GM21515 (cell line): ENCODE results near the gene PIP5K1B.

ENCODE experiments used
- ATAC-seq: cut with Tn5 transposase; IDR thresholded peaks from one replicate; pipeline ENCODE4 v1.9.1; 2021; ENCODE audit not compliant: unreplicated experiment

The PIP5K1B gene

DNA sequence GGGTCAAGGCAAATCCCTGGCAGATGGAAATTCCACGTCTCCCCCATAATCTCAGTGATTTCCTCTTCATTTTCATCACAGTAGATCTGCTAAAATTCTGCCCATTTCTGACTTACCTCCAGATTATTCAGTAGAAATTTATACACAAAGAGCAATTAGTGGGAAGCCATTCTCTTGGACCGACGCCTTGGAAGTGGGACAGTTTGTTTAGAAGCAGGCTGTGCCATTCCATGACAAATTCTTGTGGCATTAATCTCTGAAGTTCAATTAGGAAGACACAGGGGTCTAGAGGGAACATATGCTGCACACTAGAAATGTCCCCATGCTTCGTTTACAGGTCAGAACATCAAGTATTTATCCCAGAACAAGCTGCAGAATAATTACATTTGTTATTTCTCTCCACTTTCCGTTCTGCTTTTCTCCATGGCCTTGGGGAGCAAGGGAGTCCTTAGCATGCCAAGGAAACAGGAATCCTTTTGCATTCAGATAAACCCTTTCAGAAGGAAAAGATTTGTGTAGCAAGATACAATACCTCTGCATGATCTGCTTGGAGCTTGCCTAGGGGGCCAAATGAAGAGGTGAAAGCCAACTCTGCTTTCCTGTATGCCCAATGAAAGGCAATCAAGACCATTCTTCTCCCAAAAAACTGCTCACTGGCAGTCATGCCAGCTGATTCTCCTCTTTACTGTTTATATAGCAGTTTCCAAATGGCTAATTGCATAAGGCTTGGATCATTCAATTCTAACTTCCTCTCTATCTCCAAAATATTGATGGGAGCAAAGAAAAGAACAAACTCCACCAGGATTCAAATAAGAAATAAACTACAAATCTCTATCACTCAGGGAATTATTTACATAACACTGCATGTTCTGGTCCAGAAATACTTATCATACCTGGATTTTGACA is 311.4 kb downstream of the PIP5K1B start:
- ATAC-seq = no peak

DNA sequence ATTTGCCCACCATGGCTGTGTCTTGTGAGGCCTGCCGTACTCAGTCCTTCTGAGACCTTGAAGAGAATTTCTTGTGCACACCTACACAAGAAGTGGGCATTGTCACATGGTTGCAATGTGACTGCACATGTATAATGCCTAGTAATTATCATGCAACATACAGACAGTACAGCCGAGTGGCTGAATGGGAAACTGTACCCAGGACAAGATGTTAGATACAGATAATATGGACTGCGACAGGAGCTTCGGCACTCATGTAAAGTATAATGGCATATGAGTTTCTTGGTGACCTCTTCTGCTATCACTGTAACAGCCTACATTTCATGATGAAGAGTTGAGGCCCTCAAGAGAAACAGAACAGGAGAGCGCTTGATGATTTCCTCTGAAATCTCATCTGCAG is 313.7 kb downstream of the PIP5K1B start:
- ATAC-seq = no peak

DNA sequence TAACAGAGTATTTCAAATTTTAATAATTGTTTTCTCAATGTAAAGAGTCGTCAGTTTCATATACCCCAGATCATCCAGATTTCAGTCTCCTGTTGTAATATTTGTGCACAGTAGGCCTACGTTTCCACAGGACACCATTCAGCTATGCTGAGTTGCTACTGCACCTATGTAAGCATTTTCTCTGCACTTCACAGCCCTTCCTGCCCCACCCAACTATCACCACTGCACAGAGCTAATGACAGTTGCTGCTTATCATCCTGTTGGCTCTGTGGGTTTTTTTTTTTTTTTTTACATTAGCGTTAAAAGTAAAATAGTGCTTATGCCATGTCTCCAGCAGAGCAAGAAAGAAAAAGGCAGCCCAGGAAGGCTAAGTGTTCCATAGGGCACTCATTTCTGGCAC is 314.8 kb downstream of the PIP5K1B start:
- ATAC-seq = no peak

DNA sequence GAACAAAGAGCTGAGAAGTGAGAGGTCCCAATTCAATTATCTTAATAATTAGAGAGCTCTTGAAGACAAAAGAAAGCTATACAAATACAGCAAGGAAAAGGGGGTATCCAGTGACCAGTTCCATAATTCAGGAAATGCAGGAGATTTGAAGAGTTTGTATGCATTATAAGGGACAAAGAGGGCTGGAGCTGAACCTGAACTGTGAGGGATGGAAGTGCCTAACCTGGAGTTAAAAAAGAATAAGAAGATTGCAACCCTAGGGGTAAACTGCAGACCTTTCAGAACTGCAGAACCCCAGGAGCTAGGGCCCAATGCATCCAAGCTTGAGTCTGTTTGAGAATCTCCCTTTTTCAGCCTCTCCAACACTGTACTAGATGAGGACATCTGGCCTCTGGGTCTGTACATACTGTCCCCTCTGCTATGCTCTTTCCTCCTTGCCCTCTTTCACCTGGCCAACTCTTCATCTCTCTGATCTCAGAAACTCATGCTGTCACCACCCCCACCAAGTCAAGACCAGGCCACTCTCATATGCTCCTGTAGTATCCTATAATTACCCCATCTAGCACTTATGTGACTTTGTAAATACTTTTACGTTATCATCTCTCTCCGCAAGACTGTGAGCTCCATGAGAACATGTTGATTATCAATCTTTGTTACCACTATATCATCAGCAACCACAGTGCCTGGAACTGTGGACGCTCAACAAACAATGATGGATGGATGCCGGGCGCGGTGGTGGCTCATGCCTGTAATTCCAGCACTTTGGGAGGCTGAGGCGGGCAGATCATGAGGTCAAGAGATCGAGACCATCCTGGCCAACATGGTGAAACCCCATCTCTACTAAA is 315.5 kb downstream of the PIP5K1B start:
- ATAC-seq = no peak

DNA sequence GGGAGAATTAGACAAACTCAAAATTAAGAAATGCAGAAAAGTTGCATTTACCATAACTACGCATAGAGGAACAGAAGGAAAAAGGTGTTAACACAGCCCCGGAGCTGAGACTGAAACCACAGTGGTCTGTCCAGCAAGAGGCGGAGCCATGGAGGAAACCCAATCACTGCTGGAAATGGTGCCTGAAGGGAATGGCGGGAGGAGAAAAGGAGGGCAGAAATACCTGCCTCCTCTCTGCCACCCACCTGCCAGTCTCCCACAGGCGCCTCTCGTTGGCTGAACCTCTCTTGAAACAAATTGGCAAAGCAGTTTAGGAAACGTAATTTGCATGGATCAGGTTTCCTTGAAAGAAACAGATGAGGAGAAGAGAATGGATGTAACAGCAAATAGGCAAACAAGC is 318.6 kb downstream of the PIP5K1B start:
- no peak for ATAC-seq

DNA sequence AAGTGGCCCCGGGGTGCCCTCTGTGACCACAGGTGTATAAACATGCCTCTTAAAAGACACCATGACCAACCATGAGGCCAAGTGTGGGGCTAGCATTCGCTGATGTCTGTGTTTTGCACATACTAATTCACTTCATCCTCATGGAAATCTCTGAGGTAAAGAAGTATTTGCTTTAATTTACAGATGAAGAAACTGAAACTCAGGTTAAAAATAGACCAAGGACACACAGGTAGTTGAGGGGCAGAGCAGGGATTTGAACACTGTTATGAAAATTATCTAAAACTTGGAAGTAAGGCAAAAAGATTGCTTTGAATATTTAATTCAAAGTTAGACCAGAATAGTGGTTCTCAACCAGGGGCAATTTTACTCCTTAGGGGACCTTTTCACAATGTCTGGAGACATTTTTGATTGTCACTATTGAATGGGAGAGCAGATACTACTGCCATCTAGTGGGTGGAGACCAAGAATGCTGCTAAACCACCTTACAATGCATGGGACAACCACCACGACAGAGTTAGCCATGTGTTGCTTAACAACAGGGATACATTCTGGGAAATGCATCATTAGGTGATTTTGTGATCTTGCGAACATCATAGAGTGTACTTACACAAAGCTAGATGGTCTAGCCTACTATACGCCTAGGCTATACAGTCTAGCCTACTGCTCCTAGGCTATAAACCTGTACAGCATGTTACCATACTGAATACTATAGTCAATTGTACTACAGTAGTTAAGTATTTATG is 322.5 kb downstream of the PIP5K1B start:
- peak; percentile 75 for ATAC-seq

DNA sequence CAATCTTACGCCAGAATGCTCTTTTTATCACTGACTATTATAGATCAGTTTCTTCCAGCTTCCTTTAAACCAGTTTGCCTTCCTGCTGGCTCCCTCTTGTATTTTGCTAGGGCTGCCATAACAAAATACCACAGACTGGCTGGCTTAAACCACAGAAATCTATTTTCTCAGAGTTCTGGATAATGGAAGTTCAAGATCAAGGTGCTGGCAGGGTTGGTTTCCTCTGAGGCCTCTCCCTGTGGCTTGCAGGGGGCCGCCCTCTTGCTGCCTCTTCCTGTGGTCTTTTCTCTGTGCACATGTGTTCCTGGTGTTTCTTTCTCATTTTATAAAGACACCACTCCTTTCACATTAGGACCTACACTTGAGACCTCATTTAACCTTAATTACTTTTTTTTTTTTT is 323.7 kb downstream of the PIP5K1B start:
- ATAC-seq = no peak

DNA sequence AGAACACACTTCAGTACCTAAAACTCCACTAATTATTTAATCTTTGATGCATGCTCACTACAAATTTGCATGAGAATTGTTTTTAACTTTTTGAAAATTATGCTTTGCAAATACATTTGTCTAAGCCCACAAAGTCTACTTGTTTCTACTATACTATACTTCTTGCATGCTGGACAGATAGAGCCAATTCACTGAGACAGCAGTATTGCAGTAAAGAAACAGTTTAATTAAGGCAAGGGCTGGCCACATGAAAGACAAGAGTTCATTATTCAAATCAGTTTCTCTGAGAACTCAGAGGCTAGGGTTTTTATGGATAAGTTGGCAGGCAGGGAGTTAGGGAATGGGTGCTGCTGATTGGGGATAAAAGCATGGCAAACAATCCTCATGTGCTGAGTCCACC is 324.5 kb downstream of the PIP5K1B start:
- ATAC-seq = no peak

DNA sequence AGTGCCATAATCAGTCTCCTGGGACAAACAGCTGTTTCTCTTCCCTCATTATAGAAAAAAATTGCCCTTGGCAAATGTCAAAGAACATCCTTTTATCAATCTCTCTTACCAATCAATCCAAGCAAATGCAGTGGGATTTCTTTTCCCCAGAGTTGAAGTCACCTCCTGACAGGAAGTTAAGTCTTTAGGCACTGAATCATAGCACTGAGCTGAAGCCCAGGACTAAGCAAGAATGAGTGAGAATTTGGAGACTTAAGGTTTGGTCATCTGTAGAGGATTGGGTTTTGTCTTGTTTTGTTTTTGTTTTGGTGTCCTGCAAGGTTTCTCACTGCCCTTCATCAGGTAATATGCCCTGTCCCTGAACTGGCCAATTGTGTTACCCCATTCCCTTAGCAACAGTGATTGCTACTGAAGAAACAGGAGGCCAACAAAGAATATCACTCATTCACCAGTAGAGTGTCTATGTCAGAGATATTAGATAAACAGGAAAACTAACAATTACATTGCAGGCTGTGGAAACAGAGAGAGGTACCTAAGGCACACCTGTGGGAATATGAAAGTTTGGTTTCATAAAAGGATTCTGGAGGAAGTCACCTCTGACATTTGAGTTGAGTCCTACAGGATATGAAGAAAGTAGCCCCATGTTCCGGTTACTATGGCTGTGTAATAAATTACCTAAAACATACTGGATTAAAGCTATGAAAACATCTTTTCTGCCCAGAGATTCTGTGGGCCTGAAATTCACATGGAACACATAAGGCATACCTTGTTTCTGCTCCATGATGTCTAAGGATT is 326.0 kb downstream of the PIP5K1B start:
- ATAC-seq = no peak

DNA sequence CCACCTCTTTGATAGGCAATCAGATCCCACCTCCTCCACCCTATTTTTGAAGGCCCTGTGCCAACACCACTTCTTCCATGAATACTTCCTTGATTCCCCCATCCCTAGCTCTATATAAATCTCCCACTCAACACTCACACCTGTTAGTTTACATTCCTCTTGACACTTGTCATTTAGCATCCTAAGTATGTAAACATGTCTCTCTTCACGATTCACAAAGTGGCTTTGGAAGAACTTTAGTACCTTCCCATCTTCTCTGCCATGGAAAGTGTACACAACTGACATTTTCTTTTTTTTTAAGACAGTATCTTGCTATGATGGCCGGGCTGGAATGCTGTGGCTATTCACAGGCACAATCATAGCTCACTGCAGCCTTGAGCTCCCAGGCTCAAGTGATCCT is 329.0 kb downstream of the PIP5K1B start:
- no peak for ATAC-seq

DNA sequence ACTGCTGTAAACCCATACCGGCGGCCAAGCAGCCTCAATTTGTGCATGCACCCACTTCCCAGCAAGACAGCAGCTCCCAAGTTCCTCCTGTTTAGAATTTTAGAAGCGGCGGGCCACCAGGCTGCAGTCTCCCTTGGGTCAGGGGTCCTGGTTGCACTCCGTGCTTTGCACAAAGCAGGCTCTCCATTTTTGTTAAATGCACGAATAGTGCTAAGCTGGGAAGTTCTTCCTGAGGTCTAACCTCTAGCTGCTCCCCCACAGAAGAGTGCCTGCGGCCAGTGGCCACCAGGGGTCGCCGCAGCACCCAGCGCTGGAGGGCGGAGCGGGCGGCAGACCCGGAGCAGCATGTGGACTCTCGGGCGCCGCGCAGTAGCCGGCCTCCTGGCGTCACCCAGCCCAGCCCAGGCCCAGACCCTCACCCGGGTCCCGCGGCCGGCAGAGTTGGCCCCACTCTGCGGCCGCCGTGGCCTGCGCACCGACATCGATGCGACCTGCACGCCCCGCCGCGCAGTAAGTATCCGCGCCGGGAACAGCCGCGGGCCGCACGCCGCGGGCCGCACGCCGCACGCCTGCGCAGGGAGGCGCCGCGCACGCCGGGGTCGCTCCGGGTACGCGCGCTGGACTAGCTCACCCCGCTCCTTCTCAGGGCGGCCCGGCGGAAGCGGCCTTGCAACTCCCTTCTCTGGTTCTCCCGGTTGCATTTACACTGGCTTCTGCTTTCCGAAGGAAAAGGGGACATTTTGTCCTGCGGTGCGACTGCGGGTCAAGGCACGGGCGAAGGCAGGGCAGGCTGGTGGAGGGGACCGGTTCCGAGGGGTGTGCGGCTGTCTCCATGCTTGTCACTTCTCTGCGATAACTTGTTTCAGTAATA is 330.6 kb downstream of the PIP5K1B start, which contains the start of gene FXN:
Gene FXN (plus strand): TSS at position 315 of the 871 bp plus-strand sequence. CDS start 31 bp downstream, at position 346.
- ATAC-seq = peak; percentile 92

DNA sequence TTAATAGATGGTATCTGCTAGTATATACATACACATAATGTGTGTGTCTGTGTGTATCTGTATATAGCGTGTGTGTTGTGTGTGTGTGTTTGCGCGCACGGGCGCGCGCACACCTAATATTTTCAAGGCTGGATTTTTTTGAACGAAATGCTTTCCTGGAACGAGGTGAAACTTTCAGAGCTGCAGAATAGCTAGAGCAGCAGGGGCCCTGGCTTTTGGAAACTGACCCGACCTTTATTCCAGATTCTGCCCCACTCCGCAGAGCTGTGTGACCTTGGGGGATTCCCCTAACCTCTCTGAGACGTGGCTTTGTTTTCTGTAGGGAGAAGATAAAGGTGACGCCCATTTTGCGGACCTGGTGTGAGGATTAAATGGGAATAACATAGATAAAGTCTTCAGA is 331.3 kb downstream of the PIP5K1B start:
- ATAC-seq = peak; percentile 36

DNA sequence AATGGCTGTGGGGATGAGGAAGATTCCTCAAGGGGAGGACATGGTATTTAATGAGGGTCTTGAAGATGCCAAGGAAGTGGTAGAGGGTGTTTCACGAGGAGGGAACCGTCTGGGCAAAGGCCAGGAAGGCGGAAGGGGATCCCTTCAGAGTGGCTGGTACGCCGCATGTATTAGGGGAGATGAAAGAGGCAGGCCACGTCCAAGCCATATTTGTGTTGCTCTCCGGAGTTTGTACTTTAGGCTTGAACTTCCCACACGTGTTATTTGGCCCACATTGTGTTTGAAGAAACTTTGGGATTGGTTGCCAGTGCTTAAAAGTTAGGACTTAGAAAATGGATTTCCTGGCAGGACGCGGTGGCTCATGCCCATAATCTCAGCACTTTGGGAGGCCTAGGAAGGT is 331.8 kb downstream of the PIP5K1B start:
- ATAC-seq = no peak

DNA sequence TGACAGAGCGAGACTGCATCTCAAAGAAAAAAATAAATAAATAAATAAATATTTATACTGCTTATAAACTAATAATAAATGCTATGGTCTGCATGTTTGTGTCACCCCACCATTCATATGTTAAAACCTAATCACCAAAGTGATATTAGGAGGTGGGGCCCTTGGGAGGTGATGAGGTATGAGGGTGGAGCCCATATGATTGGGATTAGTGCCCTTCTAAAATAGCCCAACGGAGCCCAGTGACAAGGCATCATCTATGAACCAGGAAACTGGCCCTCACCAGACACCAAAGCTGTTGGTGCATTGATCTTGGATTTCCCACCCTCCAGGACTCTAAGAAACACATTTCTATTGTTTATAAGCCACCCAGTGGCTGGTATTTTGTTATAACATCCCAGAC is 335.6 kb downstream of the PIP5K1B start:
- no peak for ATAC-seq

DNA sequence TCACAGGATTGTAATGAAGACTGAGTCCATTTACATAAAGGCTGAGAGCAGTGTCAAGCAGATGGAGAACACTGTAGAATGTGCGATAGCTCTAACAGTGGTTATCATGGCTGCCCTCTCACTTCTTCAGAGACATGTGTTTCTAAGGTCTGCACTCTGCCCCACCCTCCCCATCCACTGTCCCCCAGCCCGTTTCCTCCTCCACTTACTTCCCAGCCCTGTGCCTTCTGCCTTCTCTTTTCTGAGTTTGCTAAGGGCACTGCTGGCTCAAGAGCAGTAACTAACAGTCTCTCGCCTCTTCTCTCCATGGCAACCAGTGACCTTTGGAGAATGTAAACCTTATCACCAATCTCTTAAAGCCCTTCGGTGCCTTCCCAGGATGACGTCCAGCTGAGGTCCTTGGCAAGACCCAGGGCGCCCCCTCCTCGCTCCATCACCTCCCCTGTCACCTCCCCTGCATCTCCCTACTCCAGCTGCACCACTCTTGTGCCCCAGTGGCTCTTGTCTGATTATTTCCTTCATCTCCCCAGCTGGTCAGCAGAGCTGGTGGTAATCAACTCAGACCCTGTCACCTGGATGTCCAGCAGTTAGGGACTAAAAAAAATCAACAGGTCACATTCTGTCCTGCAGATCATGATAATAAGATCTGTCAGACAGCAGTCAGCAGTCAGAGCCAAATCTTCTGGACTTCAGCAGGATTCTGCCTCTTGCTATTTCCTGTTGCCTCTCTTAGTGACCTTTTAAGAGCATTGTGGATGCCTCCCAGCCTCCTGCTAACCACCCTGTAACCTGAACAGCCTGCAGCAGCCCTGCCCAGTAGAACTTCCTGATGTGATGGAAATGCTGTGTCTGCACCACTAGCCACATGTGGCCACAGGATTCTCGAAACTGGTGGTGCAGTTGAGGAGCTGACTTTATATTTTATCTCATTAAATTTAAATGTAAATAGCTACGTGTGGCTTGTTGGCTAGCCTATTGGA is 339.5 kb downstream of the PIP5K1B start:
- no peak for ATAC-seq

DNA sequence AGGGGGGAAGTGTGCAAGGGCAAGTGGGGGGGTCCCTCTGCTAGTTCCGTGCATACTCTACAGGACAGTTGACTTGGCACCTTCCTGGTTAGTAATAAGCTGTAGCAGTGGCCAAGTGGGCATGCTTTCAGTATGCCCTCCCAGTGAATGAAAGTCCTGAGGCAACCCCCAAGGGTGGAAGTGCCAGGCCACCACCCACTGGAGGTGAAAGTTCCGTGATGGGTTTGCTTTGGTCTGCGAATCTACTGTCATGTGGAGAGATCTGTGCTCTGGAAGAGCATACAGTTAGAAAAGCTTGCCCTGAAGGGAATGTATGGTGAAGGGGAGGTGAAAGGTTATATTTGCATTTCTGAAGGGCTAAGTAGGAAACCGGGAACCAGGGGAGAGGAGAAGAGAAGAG is 340.8 kb downstream of the PIP5K1B start:
- ATAC-seq = no peak

DNA sequence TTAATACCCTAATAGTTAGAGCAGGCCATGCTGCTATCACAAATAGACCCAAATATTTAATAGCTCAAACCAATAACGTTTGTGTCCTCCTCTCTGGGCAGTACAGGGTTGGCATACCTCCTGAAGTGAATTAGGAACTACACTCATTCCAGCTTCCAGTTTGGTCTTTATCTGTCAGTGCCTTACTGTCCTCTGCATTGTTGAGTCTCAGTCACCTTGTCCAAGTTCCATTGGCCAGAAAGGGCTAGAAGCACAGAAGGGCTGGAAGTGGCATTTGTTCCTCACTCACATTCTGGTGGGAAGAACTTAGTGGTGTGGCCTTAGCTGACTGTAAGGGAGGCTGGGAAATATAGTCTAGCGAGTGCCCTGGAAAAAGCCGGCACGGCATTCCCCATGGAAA is 341.7 kb downstream of the PIP5K1B start:
- ATAC-seq = no peak

DNA sequence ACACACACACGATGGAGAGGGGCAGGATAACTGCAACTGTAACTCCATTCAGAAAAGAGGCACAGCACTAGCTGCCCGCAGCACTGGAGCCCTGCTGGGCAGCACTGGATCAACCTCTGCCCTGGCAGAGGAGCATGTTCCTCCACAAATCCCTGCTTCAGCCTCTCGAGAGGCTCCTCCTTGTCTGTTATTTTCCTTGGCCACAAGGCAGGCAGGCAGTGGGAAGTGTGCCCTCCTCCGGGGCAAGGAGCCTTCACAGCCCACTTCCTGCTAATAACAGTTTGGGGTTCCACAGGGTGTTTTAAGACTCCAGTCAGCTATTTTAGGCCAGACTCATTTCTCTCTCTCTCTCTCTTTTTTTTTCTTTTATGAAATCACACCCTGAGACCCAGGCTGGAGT is 342.3 kb downstream of the PIP5K1B start:
- no peak for ATAC-seq
